GM19099 (cell line): ENCODE results near the gene CDH13.

Experiments used
- POLR2A ChIP-seq: IDR thresholded peaks from 3 replicates; pipeline ENCODE4 v1.6.1; 2011; ENCODE audit warnings: low read depth; ENCODE audit not compliant: insufficient read length; ENCODE audit errors: extremely low read depth

The CDH13 gene

GRCh38 chr16:82694239-82694874 is 67.6 kb downstream of the CDH13 start:
- no peak for TF ChIP-seq POLR2A

- TF ChIP-seq POLR2A = no peak
These were observed 69.0 kb downstream of the CDH13 start for GRCh38 chr16:82695806-82696205.

- TF ChIP-seq POLR2A = no peak
These were observed 72.5 kb downstream of the CDH13 start for GRCh38 chr16:82699260-82699659.

- no peak for TF ChIP-seq POLR2A
These were observed 73.1 kb downstream of the CDH13 start for GRCh38 chr16:82699711-82700495.

- no peak for TF ChIP-seq POLR2A
These were observed 73.9 kb downstream of the CDH13 start for GRCh38 chr16:82700541-82701235.

GRCh38 chr16:82701442-82701955 is 74.7 kb downstream of the CDH13 start:
- TF ChIP-seq POLR2A = no peak

- TF ChIP-seq POLR2A = no peak
These were observed 76.4 kb downstream of the CDH13 start for GRCh38 chr16:82703161-82703560.

- TF ChIP-seq POLR2A = no peak
These were observed 77.4 kb downstream of the CDH13 start for GRCh38 chr16:82703871-82704768.

GRCh38 chr16:82709987-82710386 is 83.2 kb downstream of the CDH13 start:
- TF ChIP-seq POLR2A = no peak

- TF ChIP-seq POLR2A = no peak
These were observed 87.0 kb downstream of the CDH13 start for GRCh38 chr16:82713778-82714177.

- TF ChIP-seq POLR2A = no peak
These were observed 88.4 kb downstream of the CDH13 start for GRCh38 chr16:82715160-82715559.

- TF ChIP-seq POLR2A = no peak
These were observed 89.1 kb downstream of the CDH13 start for GRCh38 chr16:82715833-82716232.

GRCh38 chr16:82716361-82716855 is 89.6 kb downstream of the CDH13 start:
- TF ChIP-seq POLR2A = no peak

GRCh38 chr16:82720414-82720813 is 93.6 kb downstream of the CDH13 start:
- TF ChIP-seq POLR2A = no peak
